ENCODE measurements around the gene API5. TPM values are rescaled to one million over a fixed set of nuclear protein-coding genes. Genes with fewer than 3 reads are reported as not detected.

API5 gene
- polyA plus RNA-seq, 4 donors, result 43.8 to 95.7 (median 48.2) TPM

- 18 to 22% (median 20%) methylated on average over 19 of the region's 19 CpGs for WGBS, 3 donors
- Histone ChIP-seq H3K9me3 (ENCODE audit: control insufficient read depth in 2 of 2, insufficient read depth in 1 of 2, low read depth in 1 of 2, low read length in 1 of 2) (no peaks in the 10 kb centered on the region), H3K36me3 (ENCODE audit: control insufficient read depth in 3 of 3, insufficient read depth in 2 of 3, low read depth in 1 of 3, low read length in 3 of 3) (no peaks in the 10 kb centered on the region), H3K4me3 (ENCODE audit: low read depth in 1 of 3, low read length in 3 of 3) (no peak overlapping the region), H3K4me1 (ENCODE audit: control insufficient read depth in 3 of 3, insufficient read depth in 2 of 3, low read depth in 1 of 3, low read length in 2 of 3) (no peaks in the 10 kb centered on the region), H3K27ac (ENCODE audit: low read depth in 1 of 3, low read length in 2 of 3) (no peak overlapping the region), H3K27me3 (ENCODE audit: control insufficient read depth in 3 of 3, insufficient read depth in 3 of 3, low read length in 3 of 3) (peaks cover 0 to 4% (median 2%) of the 10 kb centered on the region in 3 donors)
- DNase-seq (peak; percentile 8 to 36), FAIRE-seq (no peak)
Observed at GRCh38 chr11:43282607-43283440, 29.0 kb upstream of the API5 start.

GRCh38 chr11:43285826-43286225 lies 26.0 kb upstream of the API5 start:
- Histone ChIP-seq H3K27ac (ENCODE audit: low read depth in 1 of 3, low read length in 2 of 3) (no peak overlapping the region), H3K4me1 (ENCODE audit: control insufficient read depth in 3 of 3, insufficient read depth in 2 of 3, low read depth in 1 of 3, low read length in 2 of 3) (no peaks in the 10 kb centered on the region), H3K4me3 (ENCODE audit: low read depth in 1 of 3, low read length in 3 of 3) (no peak overlapping the region), H3K9me3 (ENCODE audit: control insufficient read depth in 2 of 2, insufficient read depth in 1 of 2, low read depth in 1 of 2, low read length in 1 of 2) (no peaks in the 10 kb centered on the region), H3K27me3 (ENCODE audit: control insufficient read depth in 3 of 3, insufficient read depth in 3 of 3, low read length in 3 of 3) (peaks cover 0 to 4% (median 2%) of the 10 kb centered on the region in 3 donors), H3K36me3 (ENCODE audit: control insufficient read depth in 3 of 3, insufficient read depth in 2 of 3, low read depth in 1 of 3, low read length in 3 of 3) (no peaks in the 10 kb centered on the region)
- 54 to 70% (median 55%) methylated on average over 4 of the region's 4 CpGs for WGBS, 3 donors
- no peak for FAIRE-seq
- DNase-seq, result no peak

DNA sequence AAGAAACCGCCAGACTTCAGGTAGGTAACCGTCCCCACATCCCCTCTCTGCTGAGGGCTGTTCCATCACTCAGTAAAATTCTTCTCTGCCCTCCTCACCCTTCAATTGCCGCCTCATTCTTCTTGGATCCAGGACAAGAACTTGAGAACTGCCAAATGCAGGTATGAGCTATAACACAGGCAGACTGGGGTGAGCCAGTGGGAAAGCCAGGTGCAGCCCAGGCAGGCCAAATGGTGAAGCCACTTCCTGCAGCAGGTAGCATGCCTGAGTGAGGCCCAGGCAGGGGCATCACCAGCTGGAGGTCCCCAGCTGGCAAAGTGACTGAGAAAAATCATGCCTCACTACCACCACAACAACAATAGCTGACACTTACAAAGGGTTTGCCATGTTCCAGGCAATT lies 22.4 kb upstream of the API5 start:
- Histone ChIP-seq H3K27ac (ENCODE audit: low read depth in 1 of 3, low read length in 2 of 3) (no peak overlapping the region), H3K9me3 (ENCODE audit: control insufficient read depth in 2 of 2, insufficient read depth in 1 of 2, low read depth in 1 of 2, low read length in 1 of 2) (no peaks in the 10 kb centered on the region), H3K36me3 (ENCODE audit: control insufficient read depth in 3 of 3, insufficient read depth in 2 of 3, low read depth in 1 of 3, low read length in 3 of 3) (no peaks in the 10 kb centered on the region), H3K4me3 (ENCODE audit: low read depth in 1 of 3, low read length in 3 of 3) (no peak overlapping the region), H3K27me3 (ENCODE audit: control insufficient read depth in 3 of 3, insufficient read depth in 3 of 3, low read length in 3 of 3) (peaks cover 0 to 4% (median 2%) of the 10 kb centered on the region in 3 donors), H3K4me1 (ENCODE audit: control insufficient read depth in 3 of 3, insufficient read depth in 2 of 3, low read depth in 1 of 3, low read length in 2 of 3) (no peaks in the 10 kb centered on the region)
- FAIRE-seq, result no peak
- DNase-seq, result no peak
- WGBS, 3 donors, result 89 to 93% (median 93%) methylated on average over 3 of the region's 3 CpGs

DNA sequence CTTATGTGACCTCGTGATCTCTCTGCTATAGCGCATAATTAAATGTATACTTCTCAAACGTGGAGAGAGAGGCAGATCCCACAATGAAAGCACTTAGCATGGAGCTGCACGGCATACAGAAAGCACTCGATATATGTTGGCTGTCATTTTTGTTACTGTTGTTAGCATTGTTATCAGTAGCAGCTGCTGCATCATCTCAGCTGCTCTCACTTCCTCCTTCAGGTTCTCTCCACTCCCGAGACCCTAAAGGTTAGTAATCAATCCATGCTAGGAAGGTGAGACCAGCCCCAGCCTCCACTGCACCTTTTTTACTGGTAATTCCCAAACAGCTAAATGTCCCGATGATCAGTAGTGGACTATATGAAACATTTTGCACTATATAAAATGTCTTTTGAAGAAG lies 13.4 kb upstream of the API5 start:
- Histone ChIP-seq H3K4me1 (ENCODE audit: control insufficient read depth in 3 of 3, insufficient read depth in 2 of 3, low read depth in 1 of 3, low read length in 2 of 3) (no peaks in the 10 kb centered on the region), H3K4me3 (ENCODE audit: low read depth in 1 of 3, low read length in 3 of 3) (no peak overlapping the region), H3K9me3 (ENCODE audit: control insufficient read depth in 2 of 2, insufficient read depth in 1 of 2, low read depth in 1 of 2, low read length in 1 of 2) (peaks cover 0 to 2% of the 10 kb centered on the region in 2 donors), H3K27ac (ENCODE audit: low read depth in 1 of 3, low read length in 2 of 3) (no peak overlapping the region), H3K36me3 (ENCODE audit: control insufficient read depth in 3 of 3, insufficient read depth in 2 of 3, low read depth in 1 of 3, low read length in 3 of 3) (no peaks in the 10 kb centered on the region), H3K27me3 (ENCODE audit: control insufficient read depth in 3 of 3, insufficient read depth in 3 of 3, low read length in 3 of 3) (peaks cover 0 to 6% (median 0%) of the 10 kb centered on the region in 3 donors)
- DNase-seq (no peak), FAIRE-seq (no peak)
- 69 to 75% (median 72%) methylated on average over 7 of the region's 7 CpGs for WGBS, 3 donors

- peaks cover 0 to 22% (median 3%) of the 10 kb centered on the region in 3 donors for H3K36me3 ChIP-seq (ENCODE audit: control insufficient read depth in 3 of 3, insufficient read depth in 2 of 3, low read depth in 1 of 3, low read length in 3 of 3)
- H3K27me3 ChIP-seq (ENCODE audit: control insufficient read depth in 3 of 3, insufficient read depth in 3 of 3, low read length in 3 of 3), result no peaks in the 10 kb centered on the region
- H3K27ac ChIP-seq (ENCODE audit: low read depth in 1 of 3, low read length in 2 of 3), result no peak overlapping the region
- no peaks in the 10 kb centered on the region for H3K9me3 ChIP-seq (ENCODE audit: control insufficient read depth in 2 of 2, insufficient read depth in 1 of 2, low read depth in 1 of 2, low read length in 1 of 2)
- FAIRE-seq (no peak), DNase-seq (no peak)
- WGBS, 3 donors, result 76 to 90% (median 76%) methylated on average over 2 of the region's 2 CpGs
- no peak overlapping the region for H3K4me3 ChIP-seq (ENCODE audit: low read depth in 1 of 3, low read length in 3 of 3)
- H3K4me1 ChIP-seq (ENCODE audit: control insufficient read depth in 3 of 3, insufficient read depth in 2 of 3, low read depth in 1 of 3, low read length in 2 of 3), result peaks cover 0 to 12% (median 7%) of the 10 kb centered on the region in 3 donors
Observed at GRCh38 chr11:43315966-43316365, 4.2 kb downstream of the API5 start.

DNA sequence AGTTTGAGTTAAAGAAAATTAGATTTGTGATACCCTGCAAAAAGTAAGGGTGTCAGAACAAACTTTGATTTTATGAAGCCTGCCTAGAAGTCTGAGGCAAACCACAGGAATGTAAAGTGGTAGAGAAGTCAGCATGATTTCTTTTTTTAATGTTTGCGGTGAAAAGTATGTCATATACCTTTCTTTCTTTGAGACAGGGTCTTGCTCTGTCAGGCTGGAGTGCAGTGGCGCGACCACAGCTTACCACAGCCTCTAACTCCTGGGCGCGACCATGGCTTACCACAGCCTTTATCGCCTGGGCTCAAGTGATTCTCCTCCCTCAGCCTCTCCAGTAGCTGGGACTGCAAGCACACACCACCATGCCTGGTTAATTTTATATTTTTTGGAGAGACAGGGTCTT lies 4.7 kb downstream of the API5 start:
- WGBS, 3 donors, result 69 to 91% (median 85%) methylated on average over 6 of the region's 6 CpGs
- Histone ChIP-seq H3K4me3 (ENCODE audit: low read depth in 1 of 3, low read length in 3 of 3) (no peak overlapping the region), H3K9me3 (ENCODE audit: control insufficient read depth in 2 of 2, insufficient read depth in 1 of 2, low read depth in 1 of 2, low read length in 1 of 2) (no peaks in the 10 kb centered on the region), H3K27ac (ENCODE audit: low read depth in 1 of 3, low read length in 2 of 3) (no peak overlapping the region), H3K36me3 (ENCODE audit: control insufficient read depth in 3 of 3, insufficient read depth in 2 of 3, low read depth in 1 of 3, low read length in 3 of 3) (peaks cover 0 to 22% (median 3%) of the 10 kb centered on the region in 3 donors), H3K27me3 (ENCODE audit: control insufficient read depth in 3 of 3, insufficient read depth in 3 of 3, low read length in 3 of 3) (no peaks in the 10 kb centered on the region), H3K4me1 (ENCODE audit: control insufficient read depth in 3 of 3, insufficient read depth in 2 of 3, low read depth in 1 of 3, low read length in 2 of 3) (peaks cover 0 to 10% (median 7%) of the 10 kb centered on the region in 3 donors)
- no peak for FAIRE-seq
- no peak for DNase-seq

GRCh38 chr11:43327987-43328386 lies 16.2 kb downstream of the API5 start:
- H3K27ac ChIP-seq (ENCODE audit: low read depth in 1 of 3, low read length in 2 of 3), result no peak overlapping the region
- no peak overlapping the region for H3K4me3 ChIP-seq (ENCODE audit: low read depth in 1 of 3, low read length in 3 of 3)
- FAIRE-seq (peak; percentile 90), DNase-seq (peak; percentile 65 to 95)
- H3K27me3 ChIP-seq (ENCODE audit: control insufficient read depth in 3 of 3, insufficient read depth in 3 of 3, low read length in 3 of 3), result no peaks in the 10 kb centered on the region
- 26 to 50% (median 30%) methylated on average over 2 of the region's 2 CpGs for WGBS, 3 donors
- no peaks in the 10 kb centered on the region for H3K4me1 ChIP-seq (ENCODE audit: control insufficient read depth in 3 of 3, insufficient read depth in 2 of 3, low read depth in 1 of 3, low read length in 2 of 3)
- H3K36me3 ChIP-seq (ENCODE audit: control insufficient read depth in 3 of 3, insufficient read depth in 2 of 3, low read depth in 1 of 3, low read length in 3 of 3), result peaks cover 14 to 27% (median 25%) of the 10 kb centered on the region in 3 donors
- H3K9me3 ChIP-seq (ENCODE audit: control insufficient read depth in 2 of 2, insufficient read depth in 1 of 2, low read depth in 1 of 2, low read length in 1 of 2), result no peaks in the 10 kb centered on the region

DNA sequence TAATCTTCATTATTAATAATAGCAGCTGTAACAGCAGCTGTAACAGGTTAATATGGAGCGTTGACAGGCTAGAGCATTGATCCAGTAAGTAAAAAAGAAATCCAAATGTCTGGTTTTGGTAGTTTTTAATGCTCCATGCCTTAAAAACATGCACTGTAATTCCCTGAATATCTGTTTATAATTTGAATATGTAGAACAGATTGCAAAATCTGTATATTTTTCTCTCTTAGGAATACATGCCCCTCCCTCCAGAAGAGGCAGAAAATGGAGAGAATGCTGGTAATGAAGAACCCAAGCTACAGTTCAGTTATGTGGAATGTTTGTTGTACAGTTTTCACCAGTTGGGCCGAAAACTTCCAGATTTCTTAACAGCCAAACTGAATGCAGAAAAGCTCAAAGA lies 16.7 kb downstream of the API5 start:
- 60 to 89% (median 79%) methylated on average over 2 of the region's 2 CpGs for WGBS, 3 donors
- no peak for FAIRE-seq
- H3K36me3 ChIP-seq (ENCODE audit: control insufficient read depth in 3 of 3, insufficient read depth in 2 of 3, low read depth in 1 of 3, low read length in 3 of 3), result peaks cover 12 to 27% (median 23%) of the 10 kb centered on the region in 3 donors

More for the DNA sequence above, 16.7 kb downstream of the API5 start:
- no peaks in the 10 kb centered on the region for H3K27me3 ChIP-seq (ENCODE audit: control insufficient read depth in 3 of 3, insufficient read depth in 3 of 3, low read length in 3 of 3)
- DNase-seq, result no peak
- no peak overlapping the region for H3K4me3 ChIP-seq (ENCODE audit: low read depth in 1 of 3, low read length in 3 of 3)
- no peaks in the 10 kb centered on the region for H3K9me3 ChIP-seq (ENCODE audit: control insufficient read depth in 2 of 2, insufficient read depth in 1 of 2, low read depth in 1 of 2, low read length in 1 of 2)
- H3K27ac ChIP-seq (ENCODE audit: low read depth in 1 of 3, low read length in 2 of 3), result no peak overlapping the region
- H3K4me1 ChIP-seq (ENCODE audit: control insufficient read depth in 3 of 3, insufficient read depth in 2 of 3, low read depth in 1 of 3, low read length in 2 of 3), result no peaks in the 10 kb centered on the region
